Esophagus muscularis mucosa (tissue), 3 donors: ENCODE data around the gene KLHL29.

Experiments
- CTCF ChIP-seq, 3 experiments: fragments of 200-600 bp in 2 of 3; fragments of 450-650 bp in 1 of 3; sonication (generic) in 2 of 3; IDR thresholded peaks; one replicate each; pipeline ENCODE4 v1.5.1; 2017 to 2019; ENCODE audit warnings: antibody characterized with exemption in 3 of 3, mild to moderate bottlenecking in 2 of 3, moderate library complexity in 1 of 3
- POLR2A ChIP-seq: fragments of 450-650 bp; IDR thresholded peaks from one replicate; pipeline ENCODE4 v1.6.1; 2017; ENCODE audit warnings: antibody characterized with exemption, moderate library complexity, mild to moderate bottlenecking, low read depth
- POLR2AphosphoS5 ChIP-seq, 2 donors: sonication (generic); formaldehyde crosslinking; IDR thresholded peaks; one replicate each; pipeline ENCODE4 v1.6.1; 2017; ENCODE audit warnings: antibody characterized with exemption in 2 of 2

DNA sequence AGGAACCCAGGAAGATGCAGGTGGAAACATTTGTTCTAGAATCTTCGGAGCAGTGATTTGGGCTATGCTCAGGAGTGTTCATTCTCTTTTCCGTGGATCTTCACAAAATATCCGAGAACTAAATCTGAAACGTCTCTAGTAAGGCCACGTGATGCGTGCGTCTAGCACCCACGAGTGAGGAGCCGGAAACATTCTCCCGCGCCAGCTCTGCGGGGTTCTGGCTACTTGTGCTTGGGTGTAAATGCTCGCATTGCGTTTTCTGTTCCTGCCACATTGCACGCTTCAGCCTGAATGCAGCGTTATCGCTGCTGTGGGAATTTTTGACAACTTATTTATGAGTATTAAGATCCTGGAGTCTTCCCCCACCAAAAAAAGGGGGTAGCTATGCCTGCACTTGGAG, 71.4 kb downstream of the KLHL29 start:
- TF ChIP-seq POLR2A = no peak
- no peak for TF ChIP-seq CTCF (IDR thresholded peaks at IDR 0.05)
- TF ChIP-seq POLR2AphosphoS5 (IDR thresholded peaks at IDR 0.05) = no peak
